Endodermal cell (in vitro differentiated cells): Measurements from ENCODE around the gene ARHGAP22. TPM values are rescaled to one million over a fixed set of nuclear protein-coding genes. Genes with fewer than 3 reads are reported as not detected.
A peak's percentile ranks its signal among the peaks of the same experiment; 100 is the strongest.

Source experiments
- DNase-seq: peaks from one replicate; pipeline ENCODE4 v3.0.0-alpha.2; 2017
- H3K27ac ChIP-seq: 2 replicates; pipeline ENCODE4 v1.5.1; 2013; ENCODE audit warnings: mild to moderate bottlenecking, low read depth, low read length, moderate library complexity
- H3K27me3 ChIP-seq: 2 replicates; pipeline ENCODE4 v1.6.1; 2013; ENCODE audit warnings: mild to moderate bottlenecking, low read length, moderate library complexity; ENCODE audit not compliant: insufficient read depth, control insufficient read depth, poor library complexity, severe bottlenecking
- H3K36me3 ChIP-seq: 2 replicates; pipeline ENCODE4 v1.7.0; 2013; ENCODE audit warnings: mild to moderate bottlenecking, low read length, moderate library complexity; ENCODE audit not compliant: control insufficient read depth, insufficient read depth
- H3K4me1 ChIP-seq: one replicate; pipeline ENCODE4 v1.7.0; 2013; ENCODE audit warnings: low read length; ENCODE audit not compliant: control insufficient read depth, insufficient read depth
- H3K4me3 ChIP-seq: 2 replicates; pipeline ENCODE4 v1.5.1; 2013; ENCODE audit warnings: mild to moderate bottlenecking, low read length, moderate library complexity
- H3K9ac ChIP-seq: 2 replicates; pipeline ENCODE4 v1.6.1; 2013; ENCODE audit warnings: mild to moderate bottlenecking, low read length, moderate library complexity; ENCODE audit not compliant: poor library complexity, severe bottlenecking; ENCODE audit errors: extremely low read depth
- H3K9me3 ChIP-seq: 2 replicates; pipeline ENCODE4 v1.6.1; 2013; ENCODE audit warnings: mild to moderate bottlenecking, low read length, moderate library complexity; ENCODE audit not compliant: control insufficient read depth
- H3K27ac Mint-ChIP-seq: 2 replicates; pipeline ENCODE4 v1.8.0; 2020; ENCODE audit warnings: mixed read lengths
- H3K27me3 Mint-ChIP-seq: 2 replicates; pipeline ENCODE4 v1.8.0; 2021; ENCODE audit warnings: mild to moderate bottlenecking, mixed read lengths; ENCODE audit not compliant: insufficient read depth
- H3K36me3 Mint-ChIP-seq: 2 replicates; pipeline ENCODE4 v1.8.0; 2020; ENCODE audit warnings: low read depth, mixed read lengths
- H3K4me1 Mint-ChIP-seq: 2 replicates; pipeline ENCODE4 v1.8.0; 2020; ENCODE audit warnings: mixed read lengths
- H3K4me3 Mint-ChIP-seq: 2 replicates; pipeline ENCODE4 v1.8.0; 2020; ENCODE audit warnings: mild to moderate bottlenecking, moderate library complexity, mixed read lengths
- H3K9me3 Mint-ChIP-seq: 2 replicates; pipeline ENCODE4 v1.8.0; 2020; ENCODE audit warnings: mild to moderate bottlenecking, mixed read lengths
- CTCF ChIP-seq: fragments of 200-600 bp; sonication (generic); conservative IDR thresholded peaks from 2 replicates; pipeline ENCODE4 v1.5.0; 2021; ENCODE audit warnings: antibody characterized with exemption, mild to moderate bottlenecking
- WGBS, 2 experiments: methylation state at CpG; one replicate each; pipeline versions ENCODE4 v1.1.5 to v1.1.7; 2013; ENCODE audit warnings: missing lambda C conversion rate in 2 of 2, mixed read lengths in 1 of 2; ENCODE audit not compliant: insufficient coverage in 1 of 2, insufficient read length in 1 of 2; 5-methylcytosine and 5-hydroxymethylcytosine counted together
- total RNA-seq, 2 donors: library from RNA; stranded (reverse); fragmentation: NEBNext Ultra II Directional in 1 of 2; extraction: Animal tissue kit (Norgen Biotek cat#: 25700) in 1 of 2; gene quantifications; 2 replicates in 1 of 2; 3 replicates in 1 of 2; pipeline ENCODE4 v1.2.1, GENCODE V29; 2021

ARHGAP22 gene
- total RNA-seq, 2 donors from 2014 or later: 10.3 to 14.1 TPM

- no peak overlapping the region for H3K9ac ChIP-seq
- Mint-ChIP-seq H3K4me3 (no peak overlapping the region), H3K36me3 (no peaks in the 10 kb centered on the region), H3K4me1 (no peaks in the 10 kb centered on the region), H3K27me3 (no peaks in the 10 kb centered on the region), H3K9me3 (no peaks in the 10 kb centered on the region), H3K27ac (no peak overlapping the region)
- peak; percentile 25 for DNase-seq
- WGBS, 2 experiments: 82 to 87% methylated on average over 7 to 9 of the region's 9 CpGs
- H3K4me3 ChIP-seq: no peak overlapping the region
- no peaks in the 10 kb centered on the region for H3K4me1 ChIP-seq
- H3K27ac ChIP-seq: no peak overlapping the region
- TF ChIP-seq CTCF: no peak
- H3K27me3 ChIP-seq: no peaks in the 10 kb centered on the region
- no peaks in the 10 kb centered on the region for H3K9me3 ChIP-seq
- H3K36me3 ChIP-seq: no peaks in the 10 kb centered on the region
Measured at GRCh38 chr10:48564466-48565160, 40.3 kb downstream of the ARHGAP22 start.

GRCh38 chr10:48557511-48558123 is 47.3 kb downstream of the ARHGAP22 start:
- 78 to 92% methylated on average over 4 to 5 of the region's 5 CpGs for WGBS, 2 experiments
- DNase-seq: peak; percentile 32

GRCh38 chr10:48556713-48557112 is 48.2 kb downstream of the ARHGAP22 start:
- no peak overlapping the region for H3K4me3 ChIP-seq
- no peak for DNase-seq
- no peaks in the 10 kb centered on the region for H3K27me3 ChIP-seq
- no peak overlapping the region for H3K27ac ChIP-seq
- WGBS, 2 experiments: 91 to 98% methylated on average over 4 to 6 of the region's 6 CpGs
- H3K9ac ChIP-seq: no peak overlapping the region
- no peaks in the 10 kb centered on the region for H3K4me1 ChIP-seq
- no peaks in the 10 kb centered on the region for H3K36me3 Mint-ChIP-seq
- peaks cover 2% of the 10 kb centered on the region for H3K9me3 Mint-ChIP-seq
- no peak overlapping the region for H3K27ac Mint-ChIP-seq
- TF ChIP-seq CTCF: no peak
- no peaks in the 10 kb centered on the region for H3K36me3 ChIP-seq
- no peak overlapping the region for H3K4me3 Mint-ChIP-seq
- H3K4me1 Mint-ChIP-seq: no peaks in the 10 kb centered on the region
- no peaks in the 10 kb centered on the region for H3K27me3 Mint-ChIP-seq
- no peaks in the 10 kb centered on the region for H3K9me3 ChIP-seq

More at GRCh38 chr10:48557511-48558123, 47.3 kb downstream of the ARHGAP22 start:
- peaks cover 2% of the 10 kb centered on the region for H3K9me3 Mint-ChIP-seq
- TF ChIP-seq CTCF: no peak
- H3K4me1 ChIP-seq: no peaks in the 10 kb centered on the region
- H3K36me3 ChIP-seq: no peaks in the 10 kb centered on the region
- H3K27me3 ChIP-seq: no peaks in the 10 kb centered on the region
- no peaks in the 10 kb centered on the region for H3K27me3 Mint-ChIP-seq
- peak overlapping the region; percentile 55 for H3K27ac Mint-ChIP-seq
- H3K4me3 ChIP-seq: no peak overlapping the region
- no peak overlapping the region for H3K4me3 Mint-ChIP-seq
- no peak overlapping the region for H3K27ac ChIP-seq
- no peaks in the 10 kb centered on the region for H3K9me3 ChIP-seq
- no peaks in the 10 kb centered on the region for H3K36me3 Mint-ChIP-seq
- H3K4me1 Mint-ChIP-seq: no peaks in the 10 kb centered on the region
- no peak overlapping the region for H3K9ac ChIP-seq
